GM12891 (cell line): ENCODE data around the gene EED. TPM values are rescaled to one million over a fixed set of nuclear protein-coding genes. Genes with fewer than 3 reads are reported as not detected.
A peak's percentile ranks its signal among the peaks of the same experiment; 100 is the strongest.

ENCODE experiments used
- DNase-seq: peaks from one replicate; pipeline ENCODE4 v3.0.0; 2011; ENCODE audit warnings: low spot score; ENCODE audit not compliant: insufficient read length
- FAIRE-seq: peaks from 2 replicates; lab custom pipeline; 2011; peaks lifted over from hg19 to GRCh38; lab: Jason Lieb, UNC
- PAX5 ChIP-seq: IDR thresholded peaks from 2 replicates; pipeline ENCODE4 v1.6.1; 2011; ENCODE audit warnings: low read length, moderate library complexity, mild to moderate bottlenecking; ENCODE audit not compliant: insufficient read depth, severe bottlenecking
- POLR2A ChIP-seq: IDR thresholded peaks from 2 replicates; pipeline ENCODE4 v1.6.1; 2011; ENCODE audit warnings: low read depth, low read length, control low read depth
- POLR2AphosphoS5 ChIP-seq: IDR thresholded peaks from 2 replicates; pipeline ENCODE4 v1.6.1; 2011; ENCODE audit warnings: low read depth, low read length, control low read depth
- POU2F2 ChIP-seq: IDR thresholded peaks from 2 replicates; pipeline ENCODE4 v1.6.1; 2011; ENCODE audit warnings: low read depth, mild to moderate bottlenecking, control low read depth, low read length, moderate library complexity
- SPI1 ChIP-seq: IDR thresholded peaks from 2 replicates; pipeline ENCODE4 v1.6.1; 2011; ENCODE audit warnings: low read depth, low read length, control low read depth
- TAF1 ChIP-seq: IDR thresholded peaks from 2 replicates; pipeline ENCODE4 v1.6.1; 2011; ENCODE audit warnings: low read depth, low read length, control low read depth
- polyA plus RNA-seq: library from polyadenylated mRNA; unstranded; fragments of >200 nt; gene quantifications from one replicate; pipeline ENCODE4 v1.2.1, GENCODE V29; 2012; ENCODE audit warnings: low read depth, missing spikeins, inconsistent platforms; ENCODE audit not compliant: missing spikeins

The EED gene, protein sequence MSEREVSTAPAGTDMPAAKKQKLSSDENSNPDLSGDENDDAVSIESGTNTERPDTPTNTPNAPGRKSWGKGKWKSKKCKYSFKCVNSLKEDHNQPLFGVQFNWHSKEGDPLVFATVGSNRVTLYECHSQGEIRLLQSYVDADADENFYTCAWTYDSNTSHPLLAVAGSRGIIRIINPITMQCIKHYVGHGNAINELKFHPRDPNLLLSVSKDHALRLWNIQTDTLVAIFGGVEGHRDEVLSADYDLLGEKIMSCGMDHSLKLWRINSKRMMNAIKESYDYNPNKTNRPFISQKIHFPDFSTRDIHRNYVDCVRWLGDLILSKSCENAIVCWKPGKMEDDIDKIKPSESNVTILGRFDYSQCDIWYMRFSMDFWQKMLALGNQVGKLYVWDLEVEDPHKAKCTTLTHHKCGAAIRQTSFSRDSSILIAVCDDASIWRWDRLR
- polyA plus RNA-seq = 46.1 TPM

DNA sequence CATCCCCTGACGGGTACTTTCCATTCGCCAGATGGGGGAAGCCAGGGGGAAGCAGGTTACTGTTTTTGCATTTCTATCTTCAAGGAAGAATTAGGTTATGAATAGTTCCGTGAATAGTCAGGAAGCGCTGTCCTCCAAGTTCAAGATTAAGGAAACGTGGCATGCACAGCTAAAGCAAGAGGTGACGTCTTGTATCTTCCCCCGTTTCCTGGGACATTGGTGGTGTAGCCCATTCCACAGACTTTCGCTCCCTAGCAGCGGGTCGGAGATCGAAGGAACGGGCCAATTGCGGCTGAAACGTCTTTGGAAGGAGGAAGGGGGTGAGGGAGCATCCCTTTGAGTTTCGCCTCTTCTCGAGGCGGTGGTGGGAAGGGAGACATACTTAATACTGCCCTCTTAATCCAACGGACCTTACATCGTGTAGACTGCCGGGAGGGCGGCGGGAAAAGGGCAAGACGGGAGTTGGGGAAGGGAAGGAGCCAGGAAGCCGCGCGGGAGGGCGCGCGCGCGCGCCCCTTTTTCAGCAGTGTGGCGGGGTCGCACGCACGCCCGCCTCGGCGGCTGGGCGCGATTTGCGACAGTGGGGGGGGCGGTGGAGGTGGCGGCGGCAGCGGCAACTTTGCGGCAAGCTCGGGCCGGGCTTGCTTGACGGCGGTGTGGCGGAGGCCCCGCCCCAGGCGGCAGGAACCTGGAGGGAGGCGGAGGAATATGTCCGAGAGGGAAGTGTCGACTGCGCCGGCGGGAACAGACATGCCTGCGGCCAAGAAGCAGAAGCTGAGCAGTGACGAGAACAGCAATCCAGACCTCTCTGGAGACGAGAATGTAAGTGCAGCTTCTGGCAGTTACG lies at the start of gene EED:
Gene EED, plus strand, starts transcription at position 232 of the 847 bp plus-strand sequence. Its CDS starts 477 bp downstream, at position 709.
- peak; percentile 94 for FAIRE-seq
- peak; percentile 63 for TF ChIP-seq SPI1
- peak; percentile 89 for TF ChIP-seq POLR2AphosphoS5
- TF ChIP-seq POLR2A = peak; percentile 76; the same call in 1 of the 2 replicates
- TF ChIP-seq TAF1 = peak; percentile 71; the same call in 1 of the 2 replicates
- peak; percentile 8; the same call in 1 of the 2 replicates for TF ChIP-seq POU2F2
- no peak for TF ChIP-seq PAX5

GRCh38 chr11:86194998-86195397 lies 49.6 kb upstream of the EED start:
- TF ChIP-seq PAX5 (no peak), TAF1 (no peak), POU2F2 (no peak), POLR2AphosphoS5 (no peak), POLR2A (no peak), SPI1 (no peak)
- FAIRE-seq = no peak
- no peak for DNase-seq

More for the DNA sequence above, at the start of gene EED:
- DNase-seq = peak; percentile 66

GRCh38 chr11:86196085-86196696 lies 48.4 kb upstream of the EED start:
- TF ChIP-seq SPI1 (no peak), POLR2AphosphoS5 (no peak), PAX5 (no peak), TAF1 (no peak), POLR2A (no peak), POU2F2 (no peak)

DNA sequence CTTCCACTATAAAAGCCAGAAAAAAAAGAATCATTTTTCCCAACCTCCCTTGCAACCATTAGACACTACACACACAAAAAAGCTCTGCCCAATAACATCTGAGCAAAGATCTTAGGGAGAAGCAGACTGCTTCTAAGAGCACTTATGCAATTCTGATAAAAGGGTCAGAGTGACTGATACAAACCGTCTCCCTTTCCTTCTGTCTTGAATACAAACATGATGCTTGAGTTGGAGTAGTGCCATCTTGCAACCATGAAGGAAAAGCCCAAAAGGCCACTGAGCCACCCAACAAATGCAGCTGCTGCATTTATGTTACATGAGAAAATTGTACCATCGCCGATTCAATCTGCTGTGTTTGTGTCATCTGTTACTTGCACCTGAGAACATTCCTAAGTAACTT lies 47.6 kb upstream of the EED start:
- FAIRE-seq (no peak), DNase-seq (no peak)
- TF ChIP-seq POLR2A = no peak

More at GRCh38 chr11:86196085-86196696, 48.4 kb upstream of the EED start:
- DNase-seq (no peak), FAIRE-seq (no peak)

DNA sequence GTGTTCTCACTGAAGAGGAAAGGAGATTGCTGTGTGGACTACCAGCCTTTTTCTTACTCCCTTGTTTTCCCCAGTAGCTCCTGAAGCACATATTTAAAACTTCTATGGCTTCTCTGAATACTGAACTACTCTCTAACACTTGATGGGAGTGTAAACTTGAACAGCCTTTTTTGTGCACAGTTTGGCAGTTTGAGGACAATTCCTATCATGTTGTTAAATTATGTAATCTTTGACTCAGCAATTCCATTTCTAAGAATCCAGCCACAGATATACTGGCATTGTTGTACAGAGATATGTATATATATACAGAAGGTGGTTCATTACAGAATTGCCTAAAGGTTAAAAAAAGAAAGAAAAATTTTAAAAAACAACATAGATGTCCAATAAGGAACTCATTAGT lies 47.1 kb upstream of the EED start:
- no peak for TF ChIP-seq SPI1
- no peak for TF ChIP-seq POU2F2
- TF ChIP-seq POLR2AphosphoS5 = no peak
- no peak for TF ChIP-seq PAX5
- TF ChIP-seq POLR2A = no peak
- no peak for TF ChIP-seq TAF1
- DNase-seq = no peak

GRCh38 chr11:86198139-86198538 lies 46.4 kb upstream of the EED start:
- TF ChIP-seq POLR2AphosphoS5 (no peak), TAF1 (no peak), POLR2A (no peak), SPI1 (no peak), PAX5 (no peak), POU2F2 (no peak)
- FAIRE-seq = no peak
- no peak for DNase-seq

More for the DNA sequence above, 47.1 kb upstream of the EED start:
- no peak for FAIRE-seq

GRCh38 chr11:86199354-86199753 lies 45.2 kb upstream of the EED start:
- FAIRE-seq (no peak), DNase-seq (no peak)
- TF ChIP-seq POLR2A (no peak), POLR2AphosphoS5 (no peak), SPI1 (no peak), TAF1 (no peak), POU2F2 (no peak), PAX5 (no peak)

DNA sequence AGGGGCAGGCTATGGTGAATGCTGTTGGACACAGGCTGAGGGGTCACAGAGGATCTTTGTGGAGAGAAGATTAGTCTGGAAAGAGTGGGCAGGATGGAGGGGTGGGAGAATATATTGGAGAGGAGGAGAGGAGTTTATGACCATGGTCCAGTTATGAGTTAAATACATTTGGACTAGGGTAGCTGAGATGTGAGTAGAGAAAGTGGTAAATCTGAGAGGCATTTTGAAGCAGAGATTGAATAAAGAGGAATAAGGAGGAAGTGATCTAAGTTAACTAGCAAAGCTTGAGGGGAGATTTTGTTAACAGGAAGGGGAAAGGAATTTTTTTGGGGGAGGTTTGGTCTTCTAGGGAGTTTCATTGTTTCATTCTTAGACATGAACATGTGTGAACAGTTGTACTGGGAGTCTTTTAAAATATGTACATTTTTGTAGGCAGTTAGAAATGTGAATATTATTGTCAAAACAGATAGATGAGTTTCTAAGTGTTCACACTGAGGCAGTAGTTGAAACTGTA lies 43.1 kb upstream of the EED start:
- TF ChIP-seq POLR2A = no peak
- TF ChIP-seq SPI1 = peak; percentile 42; the same call in 1 of the 2 replicates
- DNase-seq (no peak), FAIRE-seq (peak; percentile 79)

DNA sequence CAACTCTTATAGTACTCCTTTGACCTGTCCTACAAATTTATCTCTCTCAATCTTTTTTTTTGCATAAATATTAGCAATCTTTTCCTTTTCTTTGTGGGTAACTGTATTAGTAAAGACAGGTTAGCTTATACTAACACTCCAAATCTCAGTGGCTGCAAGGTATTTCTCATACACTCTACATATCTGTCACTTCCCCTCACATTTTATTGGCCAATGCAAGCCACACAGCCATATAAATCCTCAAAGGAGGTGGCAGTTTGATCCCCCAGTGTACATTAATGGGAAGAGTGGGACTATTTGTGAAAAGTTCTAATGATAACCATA lies 42.6 kb upstream of the EED start:
- no peak for DNase-seq
- TF ChIP-seq SPI1 = peak; percentile 56
- no peak for TF ChIP-seq POLR2A
- no peak for TF ChIP-seq POLR2AphosphoS5
- no peak for TF ChIP-seq POU2F2
- FAIRE-seq = peak; percentile 65
